HCT116 (cell line): ENCODE results near the gene ADIPOR2. TPM values are rescaled to one million over a fixed set of nuclear protein-coding genes. Genes with fewer than 3 reads are reported as not detected.

Source experiments
- ATAC-seq: fragments of 200-7000 bp; cut with Tn5 transposase; 2 replicates; pipeline ENCODE4 v1.9.1; 2020; ENCODE audit warnings: mild to moderate bottlenecking, moderate library complexity
- BruUV-seq: library from RNA; stranded (reverse); fragments of 400-500 nt; replicated peaks from 2 replicates; lab custom pipeline; 2021; lab: Mats Ljungman, UMichigan
- CTCF ChIA-PET: fragments of 300-600 bp; sonication (Branson Sonifier 250); formaldehyde crosslinking; loops from one replicate; lab custom pipeline; 2021; ENCODE audit warnings: antibody characterized with exemption; lab: Charles Lee
- POLR2A ChIA-PET: fragments of 300-600, 350-600 bp; sonication (Branson Sonifier 250); formaldehyde crosslinking; loops from one replicate; lab custom pipeline; 2021; ENCODE audit warnings: antibody characterized with exemption; lab: Charles Lee
- RAD21 ChIA-PET, 2 experiments: fragments of 300-600 bp; sonication (Branson Sonifier 250); formaldehyde crosslinking; loops; one replicate each; lab custom pipeline; 2023; ENCODE audit warnings: low total read pairs in 2 of 2; ENCODE audit not compliant: uncharacterized antibody in 2 of 2, unreplicated experiment in 2 of 2, low non-redundant PET in 1 of 2; lab: Charles Lee
- DNase-seq: peaks from one replicate; pipeline ENCODE4 v3.0.0-alpha.2; 2010; ENCODE audit warnings: low read depth, low spot score
- H2AFZ ChIP-seq: fragments of 200-600 bp; shearing (Covaris generic), sonication (generic); 2 replicates; pipeline ENCODE4 v1.6.1; 2017; ENCODE audit warnings: low read depth, mixed run types, mixed read lengths, antibody characterized with exemption, low read length; ENCODE audit not compliant: poor library complexity, severe bottlenecking
- H3K27ac ChIP-seq: 2 replicates; pipeline ENCODE4 v1.5.1; 2012; ENCODE audit warnings: low read depth, low read length
- H3K27me3 ChIP-seq: fragments of 200-600 bp; sonication (generic); 2 replicates; pipeline ENCODE4 v1.6.1; 2016; ENCODE audit warnings: mixed run types, low read length, mixed read lengths; ENCODE audit not compliant: insufficient read depth
- H3K36me3 ChIP-seq, 2 experiments: fragments of 200-500 bp in 1 of 2; fragments of 200-600 bp in 1 of 2; sonication (Bioruptor generic) in 1 of 2; sonication (generic) in 1 of 2; 2 replicates each; pipeline versions ENCODE4 v1.5.1 to v1.6.1; 2014 to 2016; ENCODE audit warnings: low read length in 2 of 2, inconsistent platforms in 1 of 2, mixed read lengths in 1 of 2, mixed run types in 1 of 2; ENCODE audit not compliant: insufficient read depth in 2 of 2, control insufficient read depth in 1 of 2
- H3K4me1 ChIP-seq, 2 experiments: fragments of 200-600 bp in 1 of 2; sonication (generic) in 1 of 2; 2 replicates each; pipeline versions ENCODE4 v1.5.1 to v1.6.1; 2012 to 2017; ENCODE audit warnings: low read length in 2 of 2, inconsistent platforms in 1 of 2, mild to moderate bottlenecking in 1 of 2, mixed read lengths in 1 of 2, mixed run types in 1 of 2, moderate library complexity in 1 of 2; ENCODE audit not compliant: insufficient read depth in 2 of 2, control insufficient read depth in 1 of 2
- H3K4me2 ChIP-seq: fragments of 200-600 bp; sonication (generic); 2 replicates; pipeline ENCODE4 v1.6.1; 2017; ENCODE audit warnings: mixed run types, low read length, mixed read lengths
- H3K4me3 ChIP-seq, 2 experiments: fragments of 200-600 bp in 1 of 2; sonication (generic) in 1 of 2; replicated peaks in 1 of 2; 2 replicates each; pipeline ENCODE4 v1.5.1; 2011 to 2016; ENCODE audit warnings: low read length in 2 of 2, control low read depth in 1 of 2, low read depth in 1 of 2, mild to moderate bottlenecking in 1 of 2, mixed read lengths in 1 of 2, mixed run types in 1 of 2
- H3K79me2 ChIP-seq: fragments of 200-600 bp; sonication (generic); 2 replicates; pipeline ENCODE4 v1.6.1; 2017; ENCODE audit warnings: mild to moderate bottlenecking, mixed run types, low read length, moderate library complexity, mixed read lengths; ENCODE audit not compliant: insufficient read depth
- H3K9ac ChIP-seq: fragments of 200-600 bp; sonication (generic); 2 replicates; pipeline ENCODE4 v1.6.1; 2016; ENCODE audit warnings: low read length, mixed read lengths
- H3K9me2 ChIP-seq: fragments of 200-600 bp; sonication (generic), shearing (Covaris generic); 2 replicates; pipeline ENCODE4 v1.6.1; 2017; ENCODE audit warnings: mixed run types, mild to moderate bottlenecking, moderate library complexity; ENCODE audit not compliant: insufficient read depth
- H3K9me3 ChIP-seq, 2 experiments: fragments of 200-500 bp in 1 of 2; fragments of 200-600 bp in 1 of 2; sonication (Bioruptor generic) in 1 of 2; sonication (generic) in 1 of 2; 2 replicates each; pipeline ENCODE4 v1.6.1; 2014 to 2017; ENCODE audit warnings: low read length in 2 of 2, mixed read lengths in 2 of 2, inconsistent platforms in 1 of 2, low read depth in 1 of 2, mild to moderate bottlenecking in 1 of 2, mixed run types in 1 of 2, moderate library complexity in 1 of 2; ENCODE audit not compliant: control insufficient read depth in 1 of 2, insufficient read depth in 1 of 2
- H4K20me1 ChIP-seq: fragments of 200-600 bp; sonication (generic), shearing (Covaris generic); 2 replicates; pipeline ENCODE4 v1.6.1; 2017; ENCODE audit warnings: mixed run types, mild to moderate bottlenecking, moderate library complexity; ENCODE audit not compliant: insufficient read depth
- SIN3A ChIP-seq: IDR thresholded peaks from 2 replicates; pipeline ENCODE4 v1.6.1; 2012; ENCODE audit warnings: low read depth
- SP1 ChIP-seq: IDR thresholded peaks from 2 replicates; pipeline ENCODE4 v1.6.1; 2012; ENCODE audit warnings: low read depth
- SRF ChIP-seq: IDR thresholded peaks from 2 replicates; pipeline ENCODE4 v1.6.1; 2012; ENCODE audit warnings: low read depth
- intact Hi-C: fragments of 100-400 bp; cut with micrococcal nuclease; formaldehyde crosslinking; loops from 2 replicates; pipeline ENCODE4 v1.10.0; 2022
- total RNA-seq: library from RNA; stranded (reverse); gene quantifications from one replicate; pipeline ENCODE4 v1.2.1, GENCODE V29; 2021; ENCODE audit not compliant: unreplicated experiment
- TF ChIP-seq, protein P1 (sequence below): IDR thresholded peaks from 2 replicates; pipeline ENCODE4 v1.6.1; 2011; ENCODE audit warnings: mild to moderate bottlenecking, low read length, moderate library complexity; ENCODE audit not compliant: insufficient replicate concordance; ENCODE audit errors: extremely low read depth

The ADIPOR2 gene
- total RNA-seq, 1 experiment from 2014 or later, result 69.9 TPM

GRCh38 chr12:1665366-1665765, 25.5 kb upstream of the ADIPOR2 start:
- ChIA-PET RAD21 (interaction anchor here in 1 of 2 experiments (0.7 kb wide), 1 partner anchor 32 kb away, joined by 3 read pairs; no protein-coding TSS in a partner anchor), CTCF (no interaction called here), POLR2A (no interaction called here)
- H4K20me1 ChIP-seq, result no peaks in the 10 kb centered on the region
- no TSS peak for BruUV-seq
- intact Hi-C loops, result no loop called here
- no peak overlapping the region for H3K27ac ChIP-seq
- no peaks in the 10 kb centered on the region for H3K27me3 ChIP-seq
- peaks cover 1 to 29% of the 10 kb centered on the region in 2 experiments for H3K4me1 ChIP-seq
- no peak overlapping the region for H3K9ac ChIP-seq
- H3K36me3 ChIP-seq, result no peaks in the 10 kb centered on the region
- no peak overlapping the region for H3K4me2 ChIP-seq
- H2AFZ ChIP-seq, result no peak overlapping the region
- H3K9me2 ChIP-seq, result no peaks in the 10 kb centered on the region
- ATAC-seq (no peak), DNase-seq (no peak)
- H3K79me2 ChIP-seq, result no peaks in the 10 kb centered on the region
- H3K9me3 ChIP-seq, result no peaks in the 10 kb centered on the region
- no peak overlapping the region for H3K4me3 ChIP-seq
- TF ChIP-seq SRF, result no peak

- no peak for DNase-seq
- TF ChIP-seq SP1, result no peak
- TF ChIP-seq, protein P1, sequence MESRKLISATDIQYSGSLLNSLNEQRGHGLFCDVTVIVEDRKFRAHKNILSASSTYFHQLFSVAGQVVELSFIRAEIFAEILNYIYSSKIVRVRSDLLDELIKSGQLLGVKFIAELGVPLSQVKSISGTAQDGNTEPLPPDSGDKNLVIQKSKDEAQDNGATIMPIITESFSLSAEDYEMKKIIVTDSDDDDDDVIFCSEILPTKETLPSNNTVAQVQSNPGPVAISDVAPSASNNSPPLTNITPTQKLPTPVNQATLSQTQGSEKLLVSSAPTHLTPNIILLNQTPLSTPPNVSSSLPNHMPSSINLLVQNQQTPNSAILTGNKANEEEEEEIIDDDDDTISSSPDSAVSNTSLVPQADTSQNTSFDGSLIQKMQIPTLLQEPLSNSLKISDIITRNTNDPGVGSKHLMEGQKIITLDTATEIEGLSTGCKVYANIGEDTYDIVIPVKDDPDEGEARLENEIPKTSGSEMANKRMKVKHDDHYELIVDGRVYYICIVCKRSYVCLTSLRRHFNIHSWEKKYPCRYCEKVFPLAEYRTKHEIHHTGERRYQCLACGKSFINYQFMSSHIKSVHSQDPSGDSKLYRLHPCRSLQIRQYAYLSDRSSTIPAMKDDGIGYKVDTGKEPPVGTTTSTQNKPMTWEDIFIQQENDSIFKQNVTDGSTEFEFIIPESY, result no peak
- no peak for TF ChIP-seq SIN3A
- TF ChIP-seq SRF, result no peak
- no peaks in the 10 kb centered on the region for H3K36me3 ChIP-seq
- H2AFZ ChIP-seq, result no peak overlapping the region
- no peaks in the 10 kb centered on the region for H3K9me2 ChIP-seq
- peaks cover 7 to 32% of the 10 kb centered on the region in 2 experiments for H3K4me1 ChIP-seq
- H3K4me2 ChIP-seq, result no peak overlapping the region
- H3K27ac ChIP-seq, result no peak overlapping the region
- H3K9ac ChIP-seq, result no peak overlapping the region
- H3K4me3 ChIP-seq, result no peak overlapping the region
- ChIA-PET CTCF (no interaction called here), POLR2A (no interaction called here), RAD21 (no interaction called here)
- BruUV-seq, result no TSS peak
- no peaks in the 10 kb centered on the region for H3K9me3 ChIP-seq
- H4K20me1 ChIP-seq, result no peaks in the 10 kb centered on the region
- H3K79me2 ChIP-seq, result no peaks in the 10 kb centered on the region
- ATAC-seq, result no peak
- intact Hi-C loops, result no loop called here
- H3K27me3 ChIP-seq, result no peaks in the 10 kb centered on the region
These were observed 24.7 kb upstream of the ADIPOR2 start for GRCh38 chr12:1666215-1666614.
